IMR-90 (cell line): ENCODE results near the gene OR10A3. TPM values are rescaled to one million over a fixed set of nuclear protein-coding genes. Genes with fewer than 3 reads are reported as not detected.

Experiments used
- ATAC-seq: fragments of 200-7000 bp; cut with Tn5 transposase; 2 replicates; pipeline ENCODE4 v1.9.1; 2020; ENCODE audit warnings: low read depth, mild to moderate bottlenecking, moderate library complexity
- BruUV-seq: library from RNA; stranded (reverse); fragments of 400-500 nt; replicated peaks from 2 replicates; lab custom pipeline; 2021; lab: Mats Ljungman, UMichigan
- CTCF ChIA-PET: fragments of 300-600 bp; formaldehyde crosslinking; extraction: SDS; loops from one replicate; lab custom pipeline; 2021; ENCODE audit warnings: antibody characterized with exemption; lab: Yijun Ruan, JAX
- POLR2A ChIA-PET: fragments of 300-600 bp; sonication (Branson Sonifier 250); formaldehyde crosslinking; loops from one replicate; lab custom pipeline; 2022; ENCODE audit warnings: antibody characterized with exemption; ENCODE audit not compliant: unreplicated experiment; lab: Charles Lee
- DNase-seq: peaks from one replicate; pipeline ENCODE4 v3.0.0; 2013
- H2AFZ ChIP-seq: replicated peaks from 2 replicates; pipeline ENCODE3; 2013; ENCODE audit warnings: low read length, mild to moderate bottlenecking; ENCODE audit not compliant: poor library complexity
- H2AK5ac ChIP-seq: 2 replicates; pipeline ENCODE4 v1.6.1; 2013; ENCODE audit warnings: low read depth, low read length, inconsistent platforms
- H2AK9ac ChIP-seq: replicated peaks from 2 replicates; pipeline ENCODE3; 2013; ENCODE audit warnings: mild to moderate bottlenecking, low read depth, low read length, moderate library complexity; ENCODE audit not compliant: poor library complexity
- H2BK120ac ChIP-seq: 2 replicates; pipeline ENCODE4 v1.6.1; 2013; ENCODE audit warnings: low read depth, low read length, inconsistent platforms
- H2BK15ac ChIP-seq: 3 replicates; pipeline ENCODE4 v1.6.1; 2013; ENCODE audit warnings: low read depth, low read length, inconsistent platforms
- H2BK20ac ChIP-seq: 2 replicates; pipeline ENCODE4 v1.6.1; 2013; ENCODE audit warnings: low read depth, mild to moderate bottlenecking, inconsistent platforms, low read length, moderate library complexity
- H2BK5ac ChIP-seq: 2 replicates; pipeline ENCODE4 v1.6.1; 2013; ENCODE audit warnings: mild to moderate bottlenecking, low read depth, low read length, inconsistent platforms; ENCODE audit not compliant: poor library complexity, severe bottlenecking
- H3K14ac ChIP-seq: replicated peaks from 2 replicates; pipeline ENCODE4 v1.6.1; 2013; ENCODE audit warnings: low read depth, low read length, inconsistent platforms
- H3K18ac ChIP-seq: 2 replicates; pipeline ENCODE4 v1.6.1; 2013; ENCODE audit warnings: low read depth, low read length, control low read depth
- H3K23ac ChIP-seq: 2 replicates; pipeline ENCODE4 v1.6.1; 2013; ENCODE audit warnings: low read depth, low read length, inconsistent platforms
- H3K27ac ChIP-seq: 2 replicates; pipeline ENCODE4 v1.5.1; 2013; ENCODE audit warnings: mild to moderate bottlenecking, control low read depth, low read length; ENCODE audit not compliant: insufficient read depth
- H3K27me3 ChIP-seq: 2 replicates; pipeline ENCODE4 v1.6.1; 2013; ENCODE audit warnings: low read length; ENCODE audit not compliant: control insufficient read depth, insufficient read depth
- H3K36me3 ChIP-seq: 2 replicates; pipeline ENCODE4 v1.6.1; 2013; ENCODE audit warnings: low read length, mixed read lengths; ENCODE audit not compliant: control insufficient read depth, insufficient read depth
- H3K4ac ChIP-seq: 2 replicates; pipeline ENCODE4 v1.6.1; 2013; ENCODE audit warnings: low read depth, low read length, inconsistent platforms
- H3K4me1 ChIP-seq: 2 replicates; pipeline ENCODE4 v1.6.1; 2013; ENCODE audit warnings: low read length, mixed read lengths; ENCODE audit not compliant: control insufficient read depth, insufficient read depth
- H3K4me2 ChIP-seq: 2 replicates; pipeline ENCODE4 v1.6.1; 2013; ENCODE audit warnings: low read depth, mild to moderate bottlenecking, control low read depth, low read length, moderate library complexity
- H3K4me3 ChIP-seq: 2 replicates; pipeline ENCODE4 v1.5.1; 2013; ENCODE audit warnings: low read depth, mild to moderate bottlenecking, control low read depth, low read length, moderate library complexity; ENCODE audit not compliant: insufficient read depth
- H3K56ac ChIP-seq: 2 replicates; pipeline ENCODE4 v1.6.1; 2013; ENCODE audit warnings: low read length, inconsistent platforms; ENCODE audit not compliant: insufficient read depth; ENCODE audit errors: extremely low read depth
- H3K79me1 ChIP-seq, 2 experiments: 2 replicates each; pipeline ENCODE4 v1.6.1; 2013; ENCODE audit warnings: low read length in 2 of 2, inconsistent platforms in 1 of 2, low read depth in 1 of 2
- H3K9ac ChIP-seq: 2 replicates; pipeline ENCODE4 v1.6.1; 2013; ENCODE audit warnings: low read depth, low read length, control low read depth
- H3K9me1 ChIP-seq: 2 replicates; pipeline ENCODE4 v1.6.1; 2013; ENCODE audit warnings: low read length, inconsistent platforms; ENCODE audit not compliant: insufficient read depth
- H3K9me3 ChIP-seq: 2 replicates; pipeline ENCODE4 v1.6.1; 2013; ENCODE audit warnings: low read length; ENCODE audit not compliant: control insufficient read depth, insufficient read depth
- H4K20me1 ChIP-seq: 2 replicates; pipeline ENCODE4 v1.6.1; 2013; ENCODE audit warnings: low read length, inconsistent platforms; ENCODE audit not compliant: insufficient read depth
- H4K5ac ChIP-seq: 2 replicates; pipeline ENCODE4 v1.6.1; 2013; ENCODE audit warnings: mild to moderate bottlenecking, low read depth, low read length, control low read depth
- H4K8ac ChIP-seq, 2 experiments: 2 replicates each; pipeline ENCODE4 v1.6.1; 2013; ENCODE audit warnings: low read depth in 2 of 2, low read length in 2 of 2, control low read depth in 1 of 2, inconsistent platforms in 1 of 2
- H4K91ac ChIP-seq: 2 replicates; pipeline ENCODE4 v1.6.1; 2013; ENCODE audit warnings: low read depth, low read length, inconsistent platforms; ENCODE audit not compliant: insufficient read depth
- CEBPB ChIP-seq: IDR thresholded peaks from 2 replicates; pipeline ENCODE4 v1.6.1; 2012; ENCODE audit warnings: low read depth, low read length, improper control_type of control experiment
- FOS ChIP-seq: fragments of 150-350 bp; IDR thresholded peaks from 2 replicates; pipeline ENCODE4 v1.6.1; 2016; ENCODE audit warnings: low read depth, low read length
- POLR2A ChIP-seq: IDR thresholded peaks from 2 replicates; pipeline ENCODE4 v1.6.1; 2012; ENCODE audit warnings: mild to moderate bottlenecking, low read depth, low read length
- SMC3 ChIP-seq: fragments of 150-350 bp; IDR thresholded peaks from 2 replicates; pipeline ENCODE4 v1.6.1; 2016; ENCODE audit warnings: low read depth, mild to moderate bottlenecking, antibody characterized with exemption, low read length, moderate library complexity
- WGBS, 2 experiments: methylation state at CpG; one replicate each; pipeline versions ENCODE4 v1.1.5 to v1.1.7; 2013; ENCODE audit warnings: missing lambda C conversion rate in 2 of 2; ENCODE audit not compliant: insufficient read length in 1 of 2; ENCODE audit errors: extremely low coverage in 2 of 2; 5-methylcytosine and 5-hydroxymethylcytosine counted together
- dilution Hi-C: fragments of 300-500 bp; cut with HindIII; formaldehyde crosslinking; loops from one replicate; pipeline ENCODE4 v1.14.3; 2018; ENCODE audit warnings: low sequenced_read_pairs; ENCODE audit not compliant: unreplicated experiment
- in situ Hi-C: fragments of 300-500 bp; cut with MboI; formaldehyde crosslinking; loops from 3 replicates; pipeline ENCODE4 v1.14.3; 2019; ENCODE audit warnings: low sequenced_read_pairs, inconsistent platforms, mixed read lengths
- intact Hi-C: fragments of 100-400 bp; cut with micrococcal nuclease; formaldehyde crosslinking; loops from 2 replicates; pipeline ENCODE4 v1.10.0; 2022
- polyA plus RNA-seq, 3 experiments: library from polyadenylated mRNA; depleted of rRNA; stranded (reverse); fragments of >200 nt; gene quantifications; 2 replicates each; pipeline ENCODE4 v1.2.3, GENCODE V29; 2012; ENCODE audit warnings: low replicate concordance in 1 of 3
- total RNA-seq: library from RNA; depleted of rRNA; stranded (reverse); fragments of >200 nt; gene quantifications from 2 replicates; pipeline ENCODE4 v1.2.3, GENCODE V29; 2012
- TF ChIP-seq, protein P1 (sequence below): conservative IDR thresholded peaks from 2 replicates; pipeline ENCODE4 v1.5.1; 2012; ENCODE audit warnings: mild to moderate bottlenecking, low read depth, low read length, improper control_type of control experiment
- TF ChIP-seq, protein P2 (sequence below): fragments of 150-350 bp; IDR thresholded peaks from 2 replicates; pipeline ENCODE4 v1.6.1; 2016; ENCODE audit warnings: low read depth, mild to moderate bottlenecking, low read length, moderate library complexity, borderline replicate concordance

OR10A3 gene
- total and polyA plus RNA-seq, 2 of the 4 experiments (the other 2 are of a cell fraction) = 0.03 TPM; not detected in 1

DNA sequence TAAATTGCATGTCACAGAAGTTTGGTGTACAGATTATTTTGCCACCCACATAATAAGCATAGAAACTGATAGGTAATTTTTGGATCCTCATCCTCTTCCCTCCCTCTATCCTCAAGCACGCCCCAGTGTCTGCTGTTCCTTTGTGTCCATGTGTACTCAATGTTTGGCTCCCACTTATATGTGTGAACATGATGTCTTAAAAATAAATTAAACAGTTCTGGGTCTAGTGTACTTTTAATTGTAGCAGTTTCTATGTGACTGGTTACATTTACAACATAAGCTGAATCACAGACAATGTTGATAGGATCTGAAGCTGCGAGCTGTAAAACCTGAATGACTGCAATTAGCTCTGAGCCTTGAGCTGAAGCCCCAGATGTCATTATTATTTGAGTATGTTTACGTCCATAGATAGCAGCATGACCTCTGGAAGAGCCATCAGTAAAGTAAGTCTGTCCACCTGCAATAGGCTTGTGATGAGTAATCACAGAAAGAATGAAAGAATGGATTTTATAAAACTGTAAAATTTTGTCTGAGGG, 40.1 kb downstream of the OR10A3 start:
- no peak overlapping the region for H4K8ac ChIP-seq
- no peaks in the 10 kb centered on the region for H3K27me3 ChIP-seq
- H3K4me2 ChIP-seq = no peak overlapping the region
- H3K56ac ChIP-seq = no peak overlapping the region
- no peak overlapping the region for H2BK120ac ChIP-seq
- no peaks in the 10 kb centered on the region for H3K9me3 ChIP-seq
- H3K23ac ChIP-seq = no peak overlapping the region
- ATAC-seq = no peak
- H3K9me1 ChIP-seq = peaks cover 5% of the 10 kb centered on the region; the same call in 1 of the 2 replicates
- no peak overlapping the region for H3K9ac ChIP-seq
- DNase-seq = no peak
- no peak overlapping the region for H2BK5ac ChIP-seq
- no peak overlapping the region for H2BK15ac ChIP-seq
- no peak overlapping the region for H2BK20ac ChIP-seq
- peaks cover 0 to 3% of the 10 kb centered on the region in 2 experiments; a peak in 1 of 4 replicates for H3K79me1 ChIP-seq
- no peak overlapping the region for H3K18ac ChIP-seq
- POLR2A ChIA-PET = no interaction called here
- dilution Hi-C loops (no loop called here), intact Hi-C loops (no loop called here), in situ Hi-C loops (no loop called here)
- no peak overlapping the region for H2AK9ac ChIP-seq
- no peak overlapping the region for H4K5ac ChIP-seq
- H3K4me3 ChIP-seq = no peak overlapping the region
- TF ChIP-seq, protein P1, sequence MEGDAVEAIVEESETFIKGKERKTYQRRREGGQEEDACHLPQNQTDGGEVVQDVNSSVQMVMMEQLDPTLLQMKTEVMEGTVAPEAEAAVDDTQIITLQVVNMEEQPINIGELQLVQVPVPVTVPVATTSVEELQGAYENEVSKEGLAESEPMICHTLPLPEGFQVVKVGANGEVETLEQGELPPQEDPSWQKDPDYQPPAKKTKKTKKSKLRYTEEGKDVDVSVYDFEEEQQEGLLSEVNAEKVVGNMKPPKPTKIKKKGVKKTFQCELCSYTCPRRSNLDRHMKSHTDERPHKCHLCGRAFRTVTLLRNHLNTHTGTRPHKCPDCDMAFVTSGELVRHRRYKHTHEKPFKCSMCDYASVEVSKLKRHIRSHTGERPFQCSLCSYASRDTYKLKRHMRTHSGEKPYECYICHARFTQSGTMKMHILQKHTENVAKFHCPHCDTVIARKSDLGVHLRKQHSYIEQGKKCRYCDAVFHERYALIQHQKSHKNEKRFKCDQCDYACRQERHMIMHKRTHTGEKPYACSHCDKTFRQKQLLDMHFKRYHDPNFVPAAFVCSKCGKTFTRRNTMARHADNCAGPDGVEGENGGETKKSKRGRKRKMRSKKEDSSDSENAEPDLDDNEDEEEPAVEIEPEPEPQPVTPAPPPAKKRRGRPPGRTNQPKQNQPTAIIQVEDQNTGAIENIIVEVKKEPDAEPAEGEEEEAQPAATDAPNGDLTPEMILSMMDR = no peak
- no peak for TF ChIP-seq SMC3
- TF ChIP-seq POLR2A = no peak
- TF ChIP-seq, protein P2, sequence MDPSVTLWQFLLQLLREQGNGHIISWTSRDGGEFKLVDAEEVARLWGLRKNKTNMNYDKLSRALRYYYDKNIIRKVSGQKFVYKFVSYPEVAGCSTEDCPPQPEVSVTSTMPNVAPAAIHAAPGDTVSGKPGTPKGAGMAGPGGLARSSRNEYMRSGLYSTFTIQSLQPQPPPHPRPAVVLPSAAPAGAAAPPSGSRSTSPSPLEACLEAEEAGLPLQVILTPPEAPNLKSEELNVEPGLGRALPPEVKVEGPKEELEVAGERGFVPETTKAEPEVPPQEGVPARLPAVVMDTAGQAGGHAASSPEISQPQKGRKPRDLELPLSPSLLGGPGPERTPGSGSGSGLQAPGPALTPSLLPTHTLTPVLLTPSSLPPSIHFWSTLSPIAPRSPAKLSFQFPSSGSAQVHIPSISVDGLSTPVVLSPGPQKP = no peak
- TF ChIP-seq CEBPB = no peak
- no peak for TF ChIP-seq FOS
- no peak overlapping the region for H2AFZ ChIP-seq
- H3K4me1 ChIP-seq = peaks cover 7% of the 10 kb centered on the region; the same call in 1 of the 2 replicates
- H4K20me1 ChIP-seq = no peaks in the 10 kb centered on the region
- WGBS, 2 experiments = 60% methylated on average over 1 of the region's 3 CpGs; no CpG with 5 or more reads in 1 of the 2 experiments
- no peak overlapping the region for H3K4ac ChIP-seq
- no TSS peak for BruUV-seq
- no peak overlapping the region for H4K91ac ChIP-seq
- CTCF ChIA-PET = interaction anchor here (0.7 kb wide), 1 partner anchor 9 kb away, joined by 3 read pairs; no protein-coding TSS in a partner anchor
- no peak overlapping the region for H3K27ac ChIP-seq
- no peak overlapping the region for H2AK5ac ChIP-seq
- H3K14ac ChIP-seq = no peak overlapping the region
- H3K36me3 ChIP-seq = no peaks in the 10 kb centered on the region
